Transverse colon (tissue), 4 donors: Measurements from ENCODE around the gene INPPL1.

Experiments used
- EP300 ChIP-seq: sonication (generic); formaldehyde crosslinking; IDR thresholded peaks from one replicate; pipeline ENCODE4 v1.6.1; 2017; ENCODE audit warnings: antibody characterized with exemption, low read depth
- POLR2A ChIP-seq: fragments of 450-650 bp; IDR thresholded peaks from one replicate; pipeline ENCODE4 v1.6.1; 2016; ENCODE audit warnings: antibody characterized with exemption, mild to moderate bottlenecking, moderate library complexity
- POLR2AphosphoS5 ChIP-seq, 3 donors: sonication (generic); formaldehyde crosslinking; IDR thresholded peaks; one replicate each; pipeline ENCODE4 v1.6.1; 2016; ENCODE audit warnings: antibody characterized with exemption in 3 of 3
- TF ChIP-seq, protein P1 (sequence below), 5 experiments: fragments of 200-600 bp in 3 of 5; fragments of 450-650 bp in 2 of 5; sonication (generic) in 3 of 5; IDR thresholded peaks; 1 replicate in 2 of 5; 2 replicates in 3 of 5; pipeline ENCODE4 v1.5.1; 2016 to 2017; ENCODE audit warnings: antibody characterized with exemption in 5 of 5, inconsistent platforms in 3 of 5, mild to moderate bottlenecking in 2 of 5, moderate library complexity in 1 of 5

DNA sequence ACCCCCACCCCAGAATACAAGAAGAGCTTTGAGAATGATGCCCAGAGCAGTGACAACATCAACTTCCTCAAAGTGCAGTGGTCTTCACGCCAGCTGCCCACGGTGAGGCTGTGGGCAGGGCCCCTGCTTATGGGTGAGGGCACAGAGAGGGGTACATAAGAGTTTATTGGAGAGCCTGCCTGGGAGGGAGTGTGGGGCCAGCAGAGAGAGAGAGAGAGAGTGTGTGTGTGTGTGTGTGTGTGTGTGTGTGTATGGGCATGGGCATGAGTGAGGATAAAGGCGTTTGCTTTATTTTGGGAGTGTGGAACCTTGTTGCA lies 9.9 kb downstream of the INPPL1 start:
- no peak for TF ChIP-seq POLR2A
- TF ChIP-seq EP300: no peak
- TF ChIP-seq, protein P1, sequence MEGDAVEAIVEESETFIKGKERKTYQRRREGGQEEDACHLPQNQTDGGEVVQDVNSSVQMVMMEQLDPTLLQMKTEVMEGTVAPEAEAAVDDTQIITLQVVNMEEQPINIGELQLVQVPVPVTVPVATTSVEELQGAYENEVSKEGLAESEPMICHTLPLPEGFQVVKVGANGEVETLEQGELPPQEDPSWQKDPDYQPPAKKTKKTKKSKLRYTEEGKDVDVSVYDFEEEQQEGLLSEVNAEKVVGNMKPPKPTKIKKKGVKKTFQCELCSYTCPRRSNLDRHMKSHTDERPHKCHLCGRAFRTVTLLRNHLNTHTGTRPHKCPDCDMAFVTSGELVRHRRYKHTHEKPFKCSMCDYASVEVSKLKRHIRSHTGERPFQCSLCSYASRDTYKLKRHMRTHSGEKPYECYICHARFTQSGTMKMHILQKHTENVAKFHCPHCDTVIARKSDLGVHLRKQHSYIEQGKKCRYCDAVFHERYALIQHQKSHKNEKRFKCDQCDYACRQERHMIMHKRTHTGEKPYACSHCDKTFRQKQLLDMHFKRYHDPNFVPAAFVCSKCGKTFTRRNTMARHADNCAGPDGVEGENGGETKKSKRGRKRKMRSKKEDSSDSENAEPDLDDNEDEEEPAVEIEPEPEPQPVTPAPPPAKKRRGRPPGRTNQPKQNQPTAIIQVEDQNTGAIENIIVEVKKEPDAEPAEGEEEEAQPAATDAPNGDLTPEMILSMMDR (IDR thresholded peaks at IDR 0.05): no peak
- no peak for TF ChIP-seq POLR2AphosphoS5 (IDR thresholded peaks at IDR 0.05)
